Measurements from ENCODE around the gene BMP8B.
"Not testable (repeated sequence)": the region's sequence is repeated elsewhere in the genome, so short reads cannot be mapped to it uniquely, and the experiment has no call there.

Gene BMP8B

GRCh38 chr1:39812913-39813312 is 24.2 kb upstream of the BMP8B start:
- DNase-seq: no peak

- peak; percentile 33 for DNase-seq
Measured at GRCh38 chr1:39808784-39809517, 20.3 kb upstream of the BMP8B start.

- DNase-seq: no peak
Measured at GRCh38 chr1:39805385-39805784, 16.7 kb upstream of the BMP8B start.

GRCh38 chr1:39802496-39803260 is 14.0 kb upstream of the BMP8B start:
- no peak for DNase-seq

- no peak for DNase-seq
Measured at GRCh38 chr1:39800471-39800835, 11.8 kb upstream of the BMP8B start.

GRCh38 chr1:39799770-39800470 is 11.3 kb upstream of the BMP8B start:
- peak; percentile 84 for DNase-seq

- DNase-seq: peak; percentile 71
Measured at GRCh38 chr1:39798859-39799769, 10.4 kb upstream of the BMP8B start.

- DNase-seq: no peak
Measured at GRCh38 chr1:39795651-39796050, 7.0 kb upstream of the BMP8B start.

- no peak for DNase-seq
Measured at GRCh38 chr1:39791838-39792237, 3.2 kb upstream of the BMP8B start.

- DNase-seq: no peak
Measured at GRCh38 chr1:39789571-39790110, 976 bp upstream of the BMP8B start.

- no peak for DNase-seq
Measured at GRCh38 chr1:39788426-39788757, 273 bp downstream of the BMP8B start.

GRCh38 chr1:39787964-39788363 is 701 bp downstream of the BMP8B start:
- not testable (repeated sequence) for DNase-seq

GRCh38 chr1:39787468-39787867 is 1.2 kb downstream of the BMP8B start:
- DNase-seq: no peak

- DNase-seq: not testable (repeated sequence)
Measured at GRCh38 chr1:39787108-39787375, 1.6 kb downstream of the BMP8B start.

- peak; percentile 9 for DNase-seq
Measured at GRCh38 chr1:39786303-39787107, 2.2 kb downstream of the BMP8B start.

GRCh38 chr1:39782685-39783084 is 6.0 kb downstream of the BMP8B start:
- not testable (repeated sequence) for DNase-seq

GRCh38 chr1:39782103-39782502 is 6.6 kb downstream of the BMP8B start:
- DNase-seq: no peak

GRCh38 chr1:39781349-39781715 is 7.3 kb downstream of the BMP8B start:
- DNase-seq: no peak

- DNase-seq: no peak
Measured at GRCh38 chr1:39779821-39780220, 8.8 kb downstream of the BMP8B start.

GRCh38 chr1:39779137-39779536 is 9.5 kb downstream of the BMP8B start:
- no peak for DNase-seq

GRCh38 chr1:39778463-39779099 is 10.1 kb downstream of the BMP8B start:
- not testable (repeated sequence) for DNase-seq

All from fibroblast of skin of scalp (primary cell).